PFSK-1 (cell line): ENCODE results near the gene CSTF2T.

Source experiments
- POLR2AphosphoS5 ChIP-seq: IDR thresholded peaks from 2 replicates; pipeline ENCODE4 v1.6.1; 2012; ENCODE audit warnings: low read depth, mild to moderate bottlenecking, control low read depth, low read length, moderate library complexity
- SIN3A ChIP-seq: IDR thresholded peaks from 2 replicates; pipeline ENCODE4 v1.6.1; 2012; ENCODE audit warnings: mild to moderate bottlenecking, low read length, moderate library complexity, borderline replicate concordance; ENCODE audit not compliant: insufficient read depth

GRCh38 chr10:51653025-51653424 lies 46.4 kb downstream of the CSTF2T start:
- TF ChIP-seq POLR2AphosphoS5 (no peak), SIN3A (no peak)
